HG02571 (cell line): ENCODE results near the gene G0S2.

Experiments used
- ATAC-seq: cut with Tn5 transposase; IDR thresholded peaks from one replicate; pipeline ENCODE4 v1.9.1; 2021; ENCODE audit warnings: mild to moderate bottlenecking, moderate library complexity; ENCODE audit not compliant: unreplicated experiment

Gene G0S2, protein sequence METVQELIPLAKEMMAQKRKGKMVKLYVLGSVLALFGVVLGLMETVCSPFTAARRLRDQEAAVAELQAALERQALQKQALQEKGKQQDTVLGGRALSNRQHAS

DNA sequence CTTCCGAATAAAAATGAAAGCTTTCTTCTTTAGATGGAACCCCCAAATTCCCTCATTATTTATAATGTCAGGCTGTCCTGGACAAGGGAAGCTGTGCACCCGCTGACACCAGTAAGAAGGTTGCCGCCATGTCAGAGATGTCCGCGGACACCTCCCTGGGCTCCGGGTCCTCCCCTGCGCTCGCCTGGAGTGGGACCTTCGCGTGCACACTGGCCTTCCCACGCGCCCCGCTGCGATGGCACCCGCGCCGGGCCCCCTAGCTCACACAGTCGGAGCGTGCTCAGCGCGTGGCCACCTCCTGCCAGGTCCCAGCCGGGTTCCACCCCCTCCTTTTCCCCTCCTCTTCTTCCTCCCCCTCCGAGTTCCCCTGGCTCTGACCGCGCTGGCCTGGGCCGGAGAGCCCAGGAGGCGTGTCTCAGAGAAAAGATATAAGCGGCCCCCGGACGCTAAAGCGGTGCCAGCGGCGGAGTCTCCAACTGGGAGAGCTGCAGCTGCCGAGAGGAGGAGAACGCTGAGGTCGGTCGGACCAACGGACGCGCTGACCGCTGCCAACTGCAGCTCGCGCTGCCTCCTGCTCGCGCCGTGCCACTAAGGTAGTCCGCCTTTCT lies at the start of gene G0S2:
Gene G0S2 (plus strand): TSS at position 456 of the 608 bp plus-strand sequence. CDS start 273 bp downstream, outside the sequence.
- no peak for ATAC-seq

- ATAC-seq, result no peak
Measured at GRCh38 chr1:209625791-209626285, 49.4 kb upstream of the G0S2 start.

GRCh38 chr1:209626346-209627026 lies 48.7 kb upstream of the G0S2 start:
- ATAC-seq, result no peak

- ATAC-seq, result no peak
Measured at GRCh38 chr1:209627027-209627731, 48.0 kb upstream of the G0S2 start.

DNA sequence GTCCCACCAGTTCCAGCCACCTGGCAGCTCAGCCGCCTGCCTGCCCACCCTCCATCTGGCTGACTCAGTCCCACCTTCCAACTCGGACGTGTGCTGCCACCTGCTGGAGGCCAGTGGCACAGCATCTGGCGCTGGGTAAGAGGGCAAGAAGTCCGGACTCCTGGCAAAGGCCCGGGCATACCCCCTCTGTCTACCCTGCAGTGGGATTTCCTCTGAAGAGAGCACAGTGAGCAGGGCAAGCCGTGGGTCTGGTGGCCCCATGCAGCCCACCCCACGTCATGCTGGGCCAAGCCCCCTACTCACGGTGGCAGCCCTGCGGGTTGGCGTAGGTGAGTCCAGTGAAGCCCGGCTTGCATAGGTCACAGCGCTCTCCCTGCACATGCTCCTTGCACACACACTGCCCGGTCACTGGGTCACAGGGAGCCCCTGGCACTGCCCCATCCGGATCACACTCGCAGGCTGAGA lies 47.4 kb upstream of the G0S2 start:
- ATAC-seq, result peak; percentile 67

DNA sequence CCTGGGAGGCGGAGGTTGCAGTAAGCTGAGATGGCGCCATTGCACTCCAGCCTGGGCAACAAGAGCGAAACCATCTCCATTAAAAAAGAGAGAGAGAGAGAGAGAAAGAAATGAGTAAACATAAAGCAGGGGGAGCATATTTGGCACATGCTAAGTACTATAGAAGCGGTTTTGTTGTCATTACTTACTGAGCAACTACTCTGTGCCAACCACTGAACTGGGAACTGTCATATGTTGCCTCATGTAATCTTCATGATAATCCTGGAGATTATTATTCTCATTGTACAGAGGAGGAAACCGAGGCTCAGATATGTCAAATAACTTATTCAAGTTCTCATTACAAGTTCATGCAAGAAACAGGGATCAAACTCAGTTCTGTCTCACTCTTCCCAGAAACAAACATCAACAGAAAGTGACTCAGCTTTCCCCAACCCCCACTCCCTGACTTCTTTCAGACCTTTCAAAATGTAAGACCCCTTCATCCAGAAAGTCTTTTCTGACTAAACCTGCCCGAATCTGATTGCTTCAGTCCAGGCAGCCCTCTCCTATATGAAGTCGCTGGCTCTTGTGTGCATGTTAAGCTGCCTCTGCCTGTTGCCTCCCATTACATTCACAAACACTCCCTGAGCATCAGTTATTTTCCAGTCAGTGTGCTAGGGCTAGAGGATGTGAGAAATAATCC lies 46.5 kb upstream of the G0S2 start:
- no peak for ATAC-seq

- no peak for ATAC-seq
Measured at GRCh38 chr1:209629621-209630382, 45.4 kb upstream of the G0S2 start.

GRCh38 chr1:209630383-209631225 lies 44.6 kb upstream of the G0S2 start:
- ATAC-seq, result no peak

- no peak for ATAC-seq
Measured at GRCh38 chr1:209633335-209633997, 41.7 kb upstream of the G0S2 start.

DNA sequence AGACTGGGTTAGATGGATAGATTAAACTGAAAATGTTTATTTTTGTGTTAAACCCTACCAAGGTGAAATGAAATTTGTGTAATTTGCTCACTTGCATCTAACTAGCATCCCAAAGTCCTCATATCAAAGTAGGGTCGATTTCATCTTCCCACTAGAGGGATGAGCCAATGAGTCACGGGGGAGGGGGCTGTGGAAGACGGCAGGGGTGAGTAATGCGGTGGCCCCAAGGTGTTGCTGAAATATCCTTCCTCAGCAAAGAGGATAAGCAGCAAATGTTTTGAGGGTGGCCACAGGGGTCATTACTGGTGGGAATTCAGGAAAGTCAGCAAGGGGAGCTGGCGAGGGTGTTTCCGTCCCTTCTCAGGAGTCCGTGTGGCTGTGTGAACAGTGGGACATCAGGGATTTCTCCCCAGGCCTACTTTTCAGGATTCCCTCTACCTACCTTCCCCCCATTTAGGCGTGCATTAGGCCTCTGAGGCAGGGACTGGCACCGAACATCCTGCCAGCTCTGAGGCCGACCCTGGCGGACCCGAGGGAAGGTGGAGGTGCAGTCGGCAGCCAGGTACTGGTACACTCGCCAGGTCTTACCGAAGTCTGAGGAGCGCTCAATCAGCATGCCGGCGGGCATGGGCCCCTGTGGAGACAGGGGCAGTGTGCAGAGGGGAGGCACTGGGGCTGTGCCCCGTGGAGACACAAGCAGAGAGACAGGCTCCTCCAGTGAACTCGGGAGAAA lies 41.0 kb upstream of the G0S2 start:
- ATAC-seq, result no peak

- no peak for ATAC-seq
Measured at GRCh38 chr1:209635850-209636249, 39.4 kb upstream of the G0S2 start.

- no peak for ATAC-seq
Measured at GRCh38 chr1:209641832-209642172, 33.4 kb upstream of the G0S2 start.

DNA sequence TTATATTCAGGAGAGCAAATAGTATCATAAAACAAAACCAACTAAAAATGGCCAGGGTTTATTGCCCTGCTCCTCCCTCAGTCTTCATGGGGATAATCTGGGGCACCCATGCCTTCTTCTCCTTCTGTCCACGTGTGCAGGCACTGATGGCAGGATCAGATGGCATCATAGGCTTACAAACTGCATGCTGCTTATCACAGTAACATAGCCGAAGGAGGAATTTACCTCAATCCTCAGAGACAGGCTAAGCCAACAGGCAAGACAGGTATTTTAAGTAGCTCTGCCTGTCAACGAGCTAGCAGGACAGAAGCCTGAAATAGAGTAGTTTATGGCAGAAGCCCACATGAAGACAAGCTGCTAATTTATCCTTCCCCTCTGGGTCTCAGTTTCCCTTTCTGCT lies 32.4 kb upstream of the G0S2 start:
- no peak for ATAC-seq

GRCh38 chr1:209643285-209644020 lies 31.8 kb upstream of the G0S2 start:
- no peak for ATAC-seq

GRCh38 chr1:209645574-209646452 lies 29.4 kb upstream of the G0S2 start:
- no peak for ATAC-seq

DNA sequence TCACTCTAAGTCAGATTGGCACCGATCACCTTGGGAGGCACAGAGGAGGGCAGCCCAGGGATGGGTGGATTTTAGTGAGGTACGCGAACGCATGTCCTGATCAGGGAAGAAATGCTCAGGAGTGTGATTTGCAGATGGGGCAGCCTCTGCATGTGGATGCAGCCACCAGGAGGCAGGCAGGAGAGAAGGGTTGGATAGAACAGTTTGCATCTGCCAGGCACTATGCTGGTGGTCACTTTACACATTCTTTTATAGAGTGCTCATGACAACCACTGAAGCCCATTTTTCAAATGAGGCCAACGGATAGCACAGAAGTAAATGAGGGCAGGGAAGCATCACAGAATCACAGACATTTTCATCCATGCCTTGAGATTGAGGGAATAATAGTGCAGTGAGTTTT lies 28.7 kb upstream of the G0S2 start:
- ATAC-seq, result no peak

GRCh38 chr1:209647156-209647555 lies 28.1 kb upstream of the G0S2 start:
- ATAC-seq, result no peak
